Jurkat, Clone E6-1 (cell line): Measurements from ENCODE around the gene SNAP23. TPM values are rescaled to one million over a fixed set of nuclear protein-coding genes. Genes with fewer than 3 reads are reported as not detected.

Source experiments
- DNase-seq: peaks from one replicate; pipeline ENCODE4 v3.0.0-alpha.2; 2011; ENCODE audit warnings: low read depth, low spot score
- H3K4me3 ChIP-seq: 2 replicates; pipeline ENCODE4 v1.5.1; 2011; ENCODE audit warnings: mild to moderate bottlenecking, low read length, control low read depth, moderate library complexity
- polyA plus RNA-seq: library from polyadenylated mRNA; unstranded; fragments of >200 nt; gene quantifications from one replicate; pipeline ENCODE4 v1.2.1, GENCODE V29; 2012; ENCODE audit warnings: missing spikeins; ENCODE audit not compliant: insufficient read length, insufficient read depth

Gene SNAP23
- polyA plus RNA-seq, result 76.6 TPM

- DNase-seq, result peak; percentile 70
- peak within 1 kb of the TSS; percentile 96 for H3K4me3 ChIP-seq
Measured at GRCh38 chr15:42495361-42496212, at the start of gene SNAP23. Gene SNAP23 (plus strand): TSS chr15:42495634. CDS start chr15:42511847, 16,213 bp downstream.

GRCh38 chr15:42447599-42447998 is 47.8 kb upstream of the SNAP23 start:
- DNase-seq, result no peak
- no peak overlapping the region for H3K4me3 ChIP-seq

DNA sequence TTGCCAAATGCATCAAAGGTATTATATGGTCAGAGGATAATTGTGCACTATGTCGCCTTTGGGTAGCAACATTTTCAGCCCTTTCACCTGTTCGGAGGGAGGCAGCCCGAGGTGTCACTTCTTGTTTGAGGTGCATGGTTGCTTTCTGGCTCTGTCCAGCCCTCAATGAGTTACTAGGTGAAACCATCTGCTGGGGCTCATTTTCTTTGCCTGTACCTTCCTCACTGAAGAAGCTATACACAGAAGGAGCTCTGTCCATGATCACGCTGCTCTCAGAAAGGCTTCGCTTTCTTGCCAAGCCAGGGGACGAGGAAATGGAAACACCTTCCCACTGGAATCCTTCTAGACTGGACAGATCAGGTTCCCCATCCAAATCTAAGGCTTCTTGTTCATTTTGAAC is 47.2 kb upstream of the SNAP23 start:
- H3K4me3 ChIP-seq, result no peak overlapping the region
- no peak for DNase-seq

DNA sequence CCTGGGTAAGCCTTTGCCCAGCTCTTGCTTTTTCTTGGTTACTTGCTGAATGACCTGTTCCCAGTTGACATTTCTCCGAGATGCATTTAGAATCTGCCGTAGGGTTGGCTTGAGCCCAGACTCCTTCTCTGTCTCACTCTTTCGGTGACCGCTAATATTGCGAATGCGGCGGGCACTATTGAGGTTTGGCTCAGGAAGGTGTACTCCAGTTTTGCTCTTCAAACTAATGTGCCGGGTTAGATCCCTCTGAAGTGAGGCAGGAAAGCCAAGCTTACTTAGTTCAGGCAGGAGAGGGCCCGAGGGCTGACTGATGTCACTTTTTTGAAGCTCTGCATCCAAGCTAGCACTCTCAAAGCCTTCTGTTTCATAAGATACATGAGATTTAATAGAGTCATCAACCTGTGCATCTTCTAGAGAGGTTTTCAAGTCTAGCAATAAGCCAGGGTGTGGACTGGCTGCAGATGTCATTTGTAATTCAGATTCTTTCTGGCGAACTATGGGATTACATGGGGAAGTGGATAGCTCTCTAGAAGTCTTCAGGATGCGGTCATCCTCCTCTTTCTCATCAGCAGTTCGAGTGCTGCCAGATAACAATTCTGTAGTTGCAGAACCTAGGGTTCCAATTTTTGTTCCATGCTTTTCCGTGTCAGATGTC is 45.5 kb upstream of the SNAP23 start:
- H3K4me3 ChIP-seq, result no peak overlapping the region
- no peak for DNase-seq

DNA sequence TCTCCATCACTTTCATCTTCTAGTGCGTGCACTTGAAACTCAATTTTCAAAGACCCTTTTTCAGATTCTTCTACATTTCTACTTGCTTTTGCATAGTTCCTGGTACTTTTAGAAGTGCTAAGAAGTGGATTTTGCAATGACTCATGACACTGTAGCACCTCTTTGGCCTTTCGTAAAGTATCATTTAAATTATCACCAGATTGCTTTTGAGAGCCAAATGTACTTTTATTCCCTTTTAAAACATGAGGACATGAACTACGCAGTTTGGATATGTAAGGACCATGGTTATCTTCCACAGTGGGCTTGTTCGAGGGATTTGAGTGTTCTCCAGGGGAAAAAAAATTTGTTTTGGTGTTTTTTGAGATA is 45.0 kb upstream of the SNAP23 start:
- no peak overlapping the region for H3K4me3 ChIP-seq
- DNase-seq, result no peak

DNA sequence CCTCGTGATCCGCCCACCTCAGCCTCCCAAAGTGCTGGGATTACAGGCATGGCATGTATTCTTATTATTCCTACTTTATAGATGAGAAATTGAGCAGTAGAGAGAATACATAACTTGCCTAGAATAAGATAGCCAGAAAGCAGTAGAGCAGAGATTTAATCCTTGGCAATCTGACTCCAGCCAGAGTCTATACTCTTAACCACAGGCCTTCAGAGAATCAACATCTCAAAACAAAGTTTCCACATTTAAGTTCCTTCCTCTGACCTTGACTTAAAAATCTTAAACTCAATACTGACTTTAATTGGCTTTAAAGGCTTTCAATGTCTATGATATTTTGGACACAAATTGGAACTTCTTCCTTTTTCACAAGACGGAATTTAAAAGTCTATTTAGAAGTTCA is 41.6 kb upstream of the SNAP23 start:
- no peak for DNase-seq
- no peak overlapping the region for H3K4me3 ChIP-seq

DNA sequence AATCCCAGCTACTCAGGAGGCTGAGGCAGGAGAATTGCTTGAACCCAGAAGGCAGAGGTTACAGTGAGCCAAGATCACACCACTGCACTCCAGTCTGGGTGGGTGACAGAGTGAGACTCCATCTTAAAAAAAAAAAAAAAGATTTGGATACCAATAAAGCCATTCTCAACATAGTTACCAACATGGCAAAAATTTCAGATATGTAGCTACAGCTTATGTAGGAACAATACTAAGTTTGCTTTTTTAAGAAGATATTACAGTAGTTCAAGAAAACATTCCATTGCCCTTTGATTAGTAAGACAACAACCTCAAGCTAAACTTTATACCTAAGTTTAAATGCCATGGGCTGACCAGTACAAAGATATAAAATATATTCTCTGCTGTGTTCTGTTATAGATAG is 38.9 kb upstream of the SNAP23 start:
- no peak overlapping the region for H3K4me3 ChIP-seq
- DNase-seq, result no peak

DNA sequence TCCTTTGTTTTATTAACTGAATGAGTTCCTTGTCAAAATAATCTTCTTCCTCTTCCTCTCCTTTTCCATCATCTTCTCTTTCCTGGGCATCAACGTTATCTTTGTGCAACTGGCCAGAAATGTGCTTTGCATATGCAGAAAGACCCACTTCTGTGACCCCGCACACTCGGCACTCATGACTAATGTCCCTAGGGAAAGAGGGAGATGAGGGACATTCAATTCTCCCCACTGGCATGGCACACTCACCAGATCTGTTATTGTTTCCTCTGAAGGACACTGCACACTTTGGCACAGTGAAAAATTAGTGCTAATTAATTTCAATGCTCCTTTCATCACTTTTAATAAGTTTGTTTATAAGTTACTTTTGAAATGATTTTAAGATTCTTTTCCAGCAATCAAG is 38.5 kb upstream of the SNAP23 start:
- no peak for DNase-seq
- H3K4me3 ChIP-seq, result no peak overlapping the region

DNA sequence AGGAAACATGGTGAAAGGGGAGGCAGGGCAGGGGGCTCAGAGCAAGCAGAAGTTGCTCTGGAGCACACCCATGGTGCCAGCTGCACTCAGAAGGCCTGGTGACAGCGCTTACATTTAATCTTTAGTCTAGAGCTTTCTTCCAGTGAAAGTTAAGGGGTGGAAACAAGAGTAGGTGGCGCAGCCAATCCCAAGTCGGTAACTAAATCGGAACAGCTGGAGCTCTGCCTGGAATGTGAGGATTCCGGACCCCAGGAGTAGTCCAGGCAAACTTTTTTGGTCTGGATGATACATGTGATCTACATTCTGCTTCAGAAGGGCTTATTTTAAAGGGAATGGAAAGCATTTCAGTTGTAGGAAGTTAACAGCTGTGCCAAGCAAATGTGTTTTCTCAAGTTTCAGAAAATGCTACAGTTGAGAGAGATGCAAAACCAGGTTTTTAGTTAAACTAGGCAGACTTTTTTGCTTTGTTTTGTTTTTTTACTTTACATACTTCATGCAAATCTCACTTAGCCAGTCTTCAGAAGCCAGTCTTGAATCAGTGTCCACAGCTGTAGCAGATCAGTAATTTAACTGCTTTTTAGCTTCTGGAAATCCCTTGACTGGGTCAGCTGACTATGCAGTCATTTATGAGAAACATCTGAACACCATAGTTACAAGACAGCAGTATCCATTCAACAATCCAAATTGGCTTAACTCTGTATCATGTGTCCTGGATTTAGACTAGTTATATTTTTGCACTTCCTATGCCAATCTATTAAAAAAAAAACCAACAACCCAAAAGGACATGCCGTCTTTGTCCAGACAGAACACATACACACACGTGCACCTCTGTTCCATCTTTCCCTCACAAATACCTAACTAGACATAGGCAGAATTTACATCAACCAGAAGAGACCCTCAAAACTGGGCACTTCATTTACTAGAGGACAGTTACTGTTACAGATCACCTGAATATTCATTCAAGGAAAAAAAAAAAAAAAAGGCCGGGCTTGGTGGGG is 37.7 kb upstream of the SNAP23 start:
- DNase-seq, result no peak
- no peak overlapping the region for H3K4me3 ChIP-seq

- no peak for DNase-seq
- H3K4me3 ChIP-seq, result no peak overlapping the region
Measured at GRCh38 chr15:42461261-42461660, 34.2 kb upstream of the SNAP23 start.

DNA sequence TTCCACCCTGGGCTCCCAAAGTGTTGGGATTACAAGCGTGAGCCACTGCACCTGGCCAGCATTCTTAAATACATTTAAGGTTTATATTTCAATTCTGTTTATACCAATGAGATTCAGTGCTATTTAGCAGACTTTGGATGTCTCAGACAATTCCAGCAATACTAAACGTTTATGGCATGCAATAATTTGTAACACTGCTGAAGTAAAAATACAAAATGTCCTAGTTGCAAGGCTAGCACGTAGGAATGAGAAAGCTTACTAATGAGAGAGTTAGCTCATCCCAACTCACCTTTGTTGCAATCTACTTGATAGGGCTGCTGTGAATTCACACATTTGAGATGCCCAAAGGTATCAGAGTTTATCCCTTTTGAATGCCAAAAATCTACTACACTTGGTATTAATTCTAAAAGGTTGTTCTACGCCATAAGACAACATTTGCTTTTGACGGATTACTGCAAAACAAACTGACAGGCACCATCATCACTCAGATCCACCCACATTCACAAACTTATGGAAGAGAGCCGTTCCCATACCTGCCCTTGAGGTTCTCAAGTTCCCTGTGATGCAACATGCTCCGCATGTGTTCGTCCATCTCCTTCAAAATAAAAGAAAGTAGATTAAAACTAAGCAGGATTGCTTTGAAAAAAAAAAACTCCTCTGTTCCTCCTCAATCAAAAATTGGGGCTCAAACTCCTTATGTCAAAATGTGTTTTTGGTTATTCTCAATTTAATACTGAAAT is 29.7 kb upstream of the SNAP23 start:
- no peak for DNase-seq
- no peak overlapping the region for H3K4me3 ChIP-seq

DNA sequence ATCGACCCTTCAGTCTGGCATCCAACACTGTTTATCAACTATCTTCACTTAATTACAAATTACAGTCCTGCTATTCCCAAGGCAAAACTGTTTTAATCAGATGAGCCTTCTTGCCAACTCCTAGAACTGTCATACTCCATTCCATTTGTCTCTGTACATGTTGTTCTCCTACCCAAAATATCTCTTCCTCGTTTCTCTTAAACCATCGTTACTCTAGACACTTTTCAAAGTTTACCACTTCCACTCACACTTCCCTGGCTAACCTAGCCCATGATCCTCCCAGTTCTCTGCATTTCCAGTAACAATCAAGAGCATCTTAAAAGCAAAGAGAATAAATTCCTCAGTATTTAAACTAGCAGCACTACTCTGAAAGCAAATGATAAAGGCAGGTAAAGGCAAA is 24.4 kb upstream of the SNAP23 start:
- H3K4me3 ChIP-seq, result no peak overlapping the region
- DNase-seq, result no peak

DNA sequence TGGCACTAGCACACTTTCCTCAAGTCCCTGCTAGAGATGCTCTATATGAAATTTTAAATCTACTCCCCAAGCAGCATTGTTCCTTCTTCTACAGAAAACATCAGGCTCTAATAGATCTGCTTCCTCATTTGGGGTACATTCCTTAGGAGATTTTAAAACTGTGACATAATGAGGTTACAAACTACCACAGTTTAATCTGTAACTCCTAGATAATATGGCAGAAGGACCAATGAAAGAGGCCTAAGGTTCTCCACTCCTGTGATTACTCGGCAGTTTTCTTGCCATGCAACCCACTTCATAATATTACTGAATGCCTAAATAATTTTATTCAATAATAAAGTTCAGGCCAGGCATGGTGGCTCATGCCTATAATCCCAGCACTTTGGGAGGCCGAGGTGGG is 20.6 kb upstream of the SNAP23 start:
- H3K4me3 ChIP-seq, result no peak overlapping the region
- no peak for DNase-seq

DNA sequence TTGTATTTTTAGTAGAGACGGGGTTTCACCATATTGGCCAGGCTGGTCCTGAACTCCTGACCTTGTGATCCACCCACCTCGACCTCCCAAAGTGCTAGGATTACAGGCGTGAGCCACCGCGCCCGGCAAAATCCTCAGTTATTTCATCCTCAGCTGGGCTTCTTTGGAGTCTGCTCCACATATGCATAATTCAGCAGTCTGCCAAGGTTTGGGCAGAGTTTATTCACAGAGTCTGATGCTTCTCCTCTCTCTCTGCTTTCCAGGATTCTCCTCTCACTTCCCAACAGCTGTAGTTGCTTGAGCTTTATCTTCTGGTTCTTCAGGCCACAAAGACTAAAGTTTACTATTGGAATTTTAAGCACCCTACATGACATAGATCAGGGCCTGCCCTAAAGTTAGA is 12.7 kb upstream of the SNAP23 start:
- no peak overlapping the region for H3K4me3 ChIP-seq
- no peak for DNase-seq

GRCh38 chr15:42483677-42484076 is 11.8 kb upstream of the SNAP23 start:
- no peak for DNase-seq

GRCh38 chr15:42490291-42490670 is 5.2 kb upstream of the SNAP23 start:
- peak overlapping the region; percentile 67 for H3K4me3 ChIP-seq
- DNase-seq, result no peak

More at GRCh38 chr15:42483677-42484076, 11.8 kb upstream of the SNAP23 start:
- H3K4me3 ChIP-seq, result no peak overlapping the region

GRCh38 chr15:42490671-42491538 is 4.5 kb upstream of the SNAP23 start, which contains the start of gene ZNF106:
Gene ZNF106 (minus strand): TSS chr15:42491141. CDS start chr15:42472289, 18,852 bp downstream.
- H3K4me3 ChIP-seq, result peak within 1 kb of the TSS; percentile 67
- peak; percentile 91 for DNase-seq
